Esophagus muscularis mucosa (tissue), 4 donors: ENCODE results near the gene ZNF784. TPM values are rescaled to one million over a fixed set of nuclear protein-coding genes. Genes with fewer than 3 reads are reported as not detected.

Experiments
- DNase-seq: peaks from one replicate; pipeline ENCODE4 v3.0.0-alpha.2; 2017; ENCODE audit errors: extremely low spot score
- H3K27ac ChIP-seq, 4 donors: fragments of 200-600 bp; sonication (generic); replicated peaks in 1 of 4; 1 replicate in 3 of 4; 2 replicates in 1 of 4; pipeline ENCODE4 v1.5.1; 2016 to 2019; ENCODE audit warnings: mild to moderate bottlenecking in 1 of 4
- H3K27me3 ChIP-seq, 4 donors: fragments of 200-600 bp; sonication (generic); one replicate each; pipeline versions ENCODE4 v1.5.1 to v1.6.0; 2016 to 2019
- H3K36me3 ChIP-seq, 4 donors: fragments of 200-600 bp; sonication (generic); one replicate each; pipeline ENCODE4 v1.5.1; 2016 to 2019
- H3K4me1 ChIP-seq, 4 donors: fragments of 200-600 bp; sonication (generic); one replicate each; pipeline ENCODE4 v1.5.1; 2016 to 2019
- H3K4me3 ChIP-seq, 4 donors: fragments of 200-600 bp; sonication (generic); 1 replicate in 2 of 4; 2 replicates in 2 of 4; pipeline ENCODE4 v1.5.1; 2016 to 2019; ENCODE audit warnings: mild to moderate bottlenecking in 4 of 4, moderate library complexity in 1 of 4
- H3K9me3 ChIP-seq, 4 donors: fragments of 200-600 bp; sonication (generic); 1 replicate in 3 of 4; 2 replicates in 1 of 4; pipeline ENCODE4 v1.5.1; 2016 to 2019
- EP300 ChIP-seq: sonication (generic); formaldehyde crosslinking; IDR thresholded peaks from one replicate; pipeline ENCODE4 v1.6.1; 2017; ENCODE audit warnings: antibody characterized with exemption
- POLR2A ChIP-seq: fragments of 450-650 bp; IDR thresholded peaks from one replicate; pipeline ENCODE4 v1.6.1; 2017; ENCODE audit warnings: antibody characterized with exemption, moderate library complexity, mild to moderate bottlenecking, low read depth
- POLR2AphosphoS5 ChIP-seq, 2 donors: sonication (generic); formaldehyde crosslinking; IDR thresholded peaks; one replicate each; pipeline ENCODE4 v1.6.1; 2017; ENCODE audit warnings: antibody characterized with exemption in 2 of 2
- WGBS: methylation state at CpG from one replicate; pipeline ENCODE4 v1.1.5; 2018; 5-methylcytosine and 5-hydroxymethylcytosine counted together
- intact Hi-C: fragments of 100-400 bp; cut with DNase I; formaldehyde crosslinking; loops from one replicate; pipeline ENCODE4 v1.15.1; 2023
- total RNA-seq, 4 donors: library from RNA; depleted of rRNA; stranded (reverse); fragments of >200 nt; gene quantifications; one replicate each; pipeline versions ENCODE4 v1.1.0 to v1.2.1, GENCODE V29; 2016
- TF ChIP-seq, protein P1 (sequence below), 3 experiments: fragments of 200-600 bp in 2 of 3; fragments of 450-650 bp in 1 of 3; sonication (generic) in 2 of 3; IDR thresholded peaks; one replicate each; pipeline ENCODE4 v1.5.1; 2017 to 2019; ENCODE audit warnings: antibody characterized with exemption in 3 of 3, mild to moderate bottlenecking in 2 of 3, moderate library complexity in 1 of 3

The ZNF784 gene
- total RNA-seq, 4 donors from 2014 or later = 2.5 to 6.3 (median 4.0) TPM

- H3K4me1 ChIP-seq = peaks cover 49 to 73% (median 66%) of the 10 kb centered on the region in 4 donors
- WGBS = 10% methylated on average over 9 of the region's 9 CpGs
- no peaks in the 10 kb centered on the region for H3K9me3 ChIP-seq
- intact Hi-C loops = loop anchor here (2.0 kb wide), 1 partner anchor 17 kb away; no protein-coding TSS in a partner anchor
- H3K27ac ChIP-seq = peak overlapping the region; percentile 91 to 99 (median 96)
- TF ChIP-seq EP300 (no peak), POLR2A (no peak), POLR2AphosphoS5 (IDR thresholded peaks at IDR 0.05) (no peak)
- TF ChIP-seq, protein P1, sequence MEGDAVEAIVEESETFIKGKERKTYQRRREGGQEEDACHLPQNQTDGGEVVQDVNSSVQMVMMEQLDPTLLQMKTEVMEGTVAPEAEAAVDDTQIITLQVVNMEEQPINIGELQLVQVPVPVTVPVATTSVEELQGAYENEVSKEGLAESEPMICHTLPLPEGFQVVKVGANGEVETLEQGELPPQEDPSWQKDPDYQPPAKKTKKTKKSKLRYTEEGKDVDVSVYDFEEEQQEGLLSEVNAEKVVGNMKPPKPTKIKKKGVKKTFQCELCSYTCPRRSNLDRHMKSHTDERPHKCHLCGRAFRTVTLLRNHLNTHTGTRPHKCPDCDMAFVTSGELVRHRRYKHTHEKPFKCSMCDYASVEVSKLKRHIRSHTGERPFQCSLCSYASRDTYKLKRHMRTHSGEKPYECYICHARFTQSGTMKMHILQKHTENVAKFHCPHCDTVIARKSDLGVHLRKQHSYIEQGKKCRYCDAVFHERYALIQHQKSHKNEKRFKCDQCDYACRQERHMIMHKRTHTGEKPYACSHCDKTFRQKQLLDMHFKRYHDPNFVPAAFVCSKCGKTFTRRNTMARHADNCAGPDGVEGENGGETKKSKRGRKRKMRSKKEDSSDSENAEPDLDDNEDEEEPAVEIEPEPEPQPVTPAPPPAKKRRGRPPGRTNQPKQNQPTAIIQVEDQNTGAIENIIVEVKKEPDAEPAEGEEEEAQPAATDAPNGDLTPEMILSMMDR (IDR thresholded peaks at IDR 0.05) = no peak
- no peak for DNase-seq
- peak overlapping the region; percentile 68 to 96 (median 88) for H3K4me3 ChIP-seq
- H3K27me3 ChIP-seq = no peaks in the 10 kb centered on the region
- peaks cover 0 to 12% (median 1%) of the 10 kb centered on the region in 4 donors for H3K36me3 ChIP-seq
These were observed 11.0 kb upstream of the ZNF784 start for GRCh38 chr19:55635334-55635717.

DNA sequence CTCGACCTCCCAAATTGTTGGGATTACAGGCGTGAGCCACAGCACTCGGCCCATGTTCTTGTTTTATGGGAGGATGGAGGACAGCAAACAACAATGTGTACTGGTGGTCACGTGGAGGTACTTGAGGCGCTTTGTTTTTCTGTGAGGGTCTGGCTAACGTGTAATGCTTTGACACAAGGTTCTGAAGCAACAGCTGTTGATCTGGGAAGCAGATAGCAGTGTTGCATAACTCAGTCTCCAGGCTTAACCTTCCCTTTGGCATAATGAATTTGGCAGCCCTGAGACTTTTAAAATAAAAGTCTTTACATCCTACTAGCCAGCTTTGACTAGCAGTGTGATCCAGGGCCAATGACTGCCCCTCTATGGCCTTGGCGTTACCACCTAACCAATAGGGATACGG is 9.5 kb upstream of the ZNF784 start:
- Histone ChIP-seq H3K9me3 (no peaks in the 10 kb centered on the region), H3K27ac (peak overlapping the region; percentile 91 to 99 (median 96)), H3K27me3 (no peaks in the 10 kb centered on the region), H3K4me3 (peak overlapping the region in 1 of 4 donors; percentile 96), H3K36me3 (peaks cover 0 to 12% (median 1%) of the 10 kb centered on the region in 4 donors), H3K4me1 (peaks cover 36 to 58% (median 52%) of the 10 kb centered on the region in 4 donors)
- TF ChIP-seq POLR2AphosphoS5 (IDR thresholded peaks at IDR 0.05) (no peak), POLR2A (no peak), EP300 (no peak)
- TF ChIP-seq, protein P1 (IDR thresholded peaks at IDR 0.05) = no peak
- DNase-seq = no peak
- 93% methylated on average over 8 of the region's 8 CpGs for WGBS
- intact Hi-C loops = loop anchor here (2.0 kb wide), 1 partner anchor 19 kb away; no protein-coding TSS in a partner anchor

DNA sequence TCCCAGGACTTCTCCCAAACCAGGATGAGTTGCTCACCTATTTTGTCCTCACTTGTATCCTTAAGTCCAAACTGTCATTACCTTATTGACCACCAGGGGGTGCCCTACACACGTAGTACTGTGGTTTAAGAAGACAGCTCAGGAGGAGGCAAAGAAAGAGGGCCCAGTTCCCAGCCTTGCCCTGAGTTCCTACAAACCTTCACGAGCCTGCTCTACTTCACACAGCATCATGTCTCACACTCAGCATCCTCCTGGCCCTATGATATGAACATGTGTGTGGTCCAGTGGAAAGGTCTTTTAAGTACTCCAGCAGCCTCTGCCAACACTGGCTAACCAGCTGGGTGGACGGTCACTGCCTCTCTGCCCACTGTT is 8.1 kb upstream of the ZNF784 start:
- peak in 1 of 2 donors; percentile 36 for TF ChIP-seq POLR2AphosphoS5 (IDR thresholded peaks at IDR 0.05)
- TF ChIP-seq, protein P1 (IDR thresholded peaks at IDR 0.05) = peak; percentile 89 to 97 (median 90)
- no peak for TF ChIP-seq EP300
- TF ChIP-seq POLR2A = no peak
- WGBS = 17% methylated on average over 3 of the region's 3 CpGs
- intact Hi-C loops = loop anchor here (1.0 kb wide), 1 partner anchor 115 kb away; no protein-coding TSS in a partner anchor
- Histone ChIP-seq H3K4me1 (peaks cover 25 to 44% (median 38%) of the 10 kb centered on the region in 4 donors), H3K9me3 (no peaks in the 10 kb centered on the region), H3K27ac (peak overlapping the region; percentile 57 to 68 (median 62)), H3K27me3 (no peaks in the 10 kb centered on the region), H3K4me3 (no peak overlapping the region), H3K36me3 (peaks cover 0 to 3% (median 0%) of the 10 kb centered on the region in 4 donors)
- peak; percentile 99 for DNase-seq

DNA sequence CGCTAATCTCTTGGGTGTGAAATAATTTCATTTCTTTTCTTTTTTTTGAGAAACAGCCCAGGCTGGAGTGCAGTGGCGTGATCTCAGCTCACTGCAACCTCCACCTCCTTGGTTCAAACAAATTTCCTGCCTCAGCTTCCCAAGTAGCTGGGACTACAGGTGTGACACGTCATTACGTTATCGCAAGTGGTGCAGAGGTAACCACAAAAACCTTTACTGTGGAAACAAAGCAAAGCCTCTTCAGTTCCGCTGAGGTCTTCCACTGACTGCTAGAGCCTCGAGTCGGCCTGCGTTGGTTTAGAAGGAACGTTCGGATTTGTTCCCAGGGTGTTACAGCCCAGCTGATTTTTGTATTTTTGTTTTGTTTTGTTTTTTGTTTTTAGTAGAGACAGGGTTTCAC is 2.0 kb upstream of the ZNF784 start:
- intact Hi-C loops = no loop called here
- WGBS = 81% methylated on average over 11 of the region's 11 CpGs
- H3K36me3 ChIP-seq = peaks cover 6 to 12% (median 11%) of the 10 kb centered on the region in 4 donors
- H3K27me3 ChIP-seq = no peaks in the 10 kb centered on the region
- no peak for DNase-seq
- no peak overlapping the region for H3K27ac ChIP-seq
- H3K9me3 ChIP-seq = no peaks in the 10 kb centered on the region
- TF ChIP-seq, protein P1 (IDR thresholded peaks at IDR 0.05) = no peak
- TF ChIP-seq EP300 = no peak
- TF ChIP-seq POLR2AphosphoS5 (IDR thresholded peaks at IDR 0.05) = no peak
- no peak for TF ChIP-seq POLR2A
- H3K4me1 ChIP-seq = peaks cover 5 to 22% (median 15%) of the 10 kb centered on the region in 4 donors
- H3K4me3 ChIP-seq = no peak overlapping the region

- H3K36me3 ChIP-seq = peaks cover 6 to 24% (median 15%) of the 10 kb centered on the region in 4 donors
- DNase-seq = no peak
- no peaks in the 10 kb centered on the region for H3K27me3 ChIP-seq
- 46% methylated on average over 11 of the region's 11 CpGs for WGBS
- H3K27ac ChIP-seq = peak overlapping the region; percentile 90 to 96 (median 94)
- TF ChIP-seq EP300 (no peak), POLR2AphosphoS5 (IDR thresholded peaks at IDR 0.05) (no peak)
- TF ChIP-seq, protein P1 (IDR thresholded peaks at IDR 0.05) = no peak
- intact Hi-C loops = no loop called here
- H3K4me3 ChIP-seq = peak overlapping the region; percentile 59 to 77 (median 68)
- peaks cover 5 to 28% (median 19%) of the 10 kb centered on the region in 4 donors for H3K4me1 ChIP-seq
- H3K9me3 ChIP-seq = no peaks in the 10 kb centered on the region
These were observed 599 bp upstream of the ZNF784 start for GRCh38 chr19:55625004-55625326.
